ENCODE results near the gene ARHGEF4.

DNA sequence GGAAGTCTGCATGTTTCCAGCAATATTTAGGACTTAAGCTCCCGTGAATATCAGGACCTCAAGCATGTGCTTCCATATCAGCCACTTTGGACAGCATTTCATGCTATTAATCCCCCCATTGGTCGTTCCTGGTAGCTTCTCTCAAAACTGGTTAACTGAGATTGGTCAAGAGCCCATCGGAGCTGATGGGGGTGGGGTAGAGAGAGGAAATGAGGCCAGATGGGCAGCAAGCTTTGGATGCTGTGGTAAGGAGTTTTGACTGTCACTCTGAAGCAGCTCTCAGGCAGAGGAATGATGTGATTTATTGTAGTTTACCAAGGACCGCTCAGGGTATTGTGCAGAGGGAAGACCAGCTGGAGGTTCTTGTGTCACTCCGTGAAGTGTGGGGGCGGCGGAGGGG, 174.8 kb downstream of the ARHGEF4 start:
- TF ChIP-seq, protein P1, sequence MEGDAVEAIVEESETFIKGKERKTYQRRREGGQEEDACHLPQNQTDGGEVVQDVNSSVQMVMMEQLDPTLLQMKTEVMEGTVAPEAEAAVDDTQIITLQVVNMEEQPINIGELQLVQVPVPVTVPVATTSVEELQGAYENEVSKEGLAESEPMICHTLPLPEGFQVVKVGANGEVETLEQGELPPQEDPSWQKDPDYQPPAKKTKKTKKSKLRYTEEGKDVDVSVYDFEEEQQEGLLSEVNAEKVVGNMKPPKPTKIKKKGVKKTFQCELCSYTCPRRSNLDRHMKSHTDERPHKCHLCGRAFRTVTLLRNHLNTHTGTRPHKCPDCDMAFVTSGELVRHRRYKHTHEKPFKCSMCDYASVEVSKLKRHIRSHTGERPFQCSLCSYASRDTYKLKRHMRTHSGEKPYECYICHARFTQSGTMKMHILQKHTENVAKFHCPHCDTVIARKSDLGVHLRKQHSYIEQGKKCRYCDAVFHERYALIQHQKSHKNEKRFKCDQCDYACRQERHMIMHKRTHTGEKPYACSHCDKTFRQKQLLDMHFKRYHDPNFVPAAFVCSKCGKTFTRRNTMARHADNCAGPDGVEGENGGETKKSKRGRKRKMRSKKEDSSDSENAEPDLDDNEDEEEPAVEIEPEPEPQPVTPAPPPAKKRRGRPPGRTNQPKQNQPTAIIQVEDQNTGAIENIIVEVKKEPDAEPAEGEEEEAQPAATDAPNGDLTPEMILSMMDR (IDR thresholded peaks at IDR 0.05) = no peak
- TF ChIP-seq POLR2A (IDR thresholded peaks at IDR 0.05; ENCODE audit: low read depth) = no peak
- TF ChIP-seq EP300 (IDR thresholded peaks at IDR 0.05) = no peak
